GDM1 (cell line): ENCODE results near the gene KLHL29.
"Not testable (repeated sequence)": the region's sequence is repeated elsewhere in the genome, so short reads cannot be mapped to it uniquely, and the experiment has no call there.

ENCODE experiments used
- DNase-seq: peaks from one replicate; lab custom pipeline; 2025; lab: John Stamatoyannopoulos, UW

KLHL29 gene

GRCh38 chr2:23384551-23385343 lies at the start of gene KLHL29:
TSS of gene KLHL29 (plus strand) at chr2:23385179. CDS start at chr2:23562197, 177,018 bp downstream.
- DNase-seq: no peak

GRCh38 chr2:23335550-23335949 lies 49.4 kb upstream of the KLHL29 start:
- no peak for DNase-seq

GRCh38 chr2:23342075-23342474 lies 42.9 kb upstream of the KLHL29 start:
- no peak for DNase-seq

GRCh38 chr2:23346029-23346428 lies 39.0 kb upstream of the KLHL29 start:
- DNase-seq: no peak

GRCh38 chr2:23346781-23347180 lies 38.2 kb upstream of the KLHL29 start:
- DNase-seq: no peak

GRCh38 chr2:23347471-23348092 lies 37.4 kb upstream of the KLHL29 start:
- no peak for DNase-seq

- not testable (repeated sequence) for DNase-seq
Observed at GRCh38 chr2:23348093-23348481, 36.9 kb upstream of the KLHL29 start.

GRCh38 chr2:23349508-23349907 lies 35.5 kb upstream of the KLHL29 start:
- no peak for DNase-seq

GRCh38 chr2:23350041-23350791 lies 34.8 kb upstream of the KLHL29 start:
- DNase-seq: no peak

GRCh38 chr2:23350792-23351355 lies 34.1 kb upstream of the KLHL29 start:
- DNase-seq: no peak

GRCh38 chr2:23351388-23352141 lies 33.4 kb upstream of the KLHL29 start:
- DNase-seq: peak; percentile 18

- no peak for DNase-seq
Observed at GRCh38 chr2:23354554-23354953, 30.4 kb upstream of the KLHL29 start.

- DNase-seq: no peak
Observed at GRCh38 chr2:23355001-23355400, 30.0 kb upstream of the KLHL29 start.

- no peak for DNase-seq
Observed at GRCh38 chr2:23356711-23357110, 28.3 kb upstream of the KLHL29 start.

GRCh38 chr2:23359631-23360567 lies 25.1 kb upstream of the KLHL29 start:
- no peak for DNase-seq

GRCh38 chr2:23360571-23361125 lies 24.3 kb upstream of the KLHL29 start:
- DNase-seq: no peak

GRCh38 chr2:23361152-23361551 lies 23.8 kb upstream of the KLHL29 start:
- DNase-seq: no peak

GRCh38 chr2:23363268-23363667 lies 21.7 kb upstream of the KLHL29 start:
- DNase-seq: no peak

GRCh38 chr2:23363831-23364230 lies 21.1 kb upstream of the KLHL29 start:
- no peak for DNase-seq

GRCh38 chr2:23366720-23367119 lies 18.3 kb upstream of the KLHL29 start:
- DNase-seq: no peak
